Epithelial cell of prostate (primary cell): ENCODE results near the gene MED12L.
A peak's percentile ranks its signal among the peaks of the same experiment; 100 is the strongest.

Experiments
- DNase-seq: peaks from one replicate; pipeline ENCODE4 v3.0.0-alpha.2; 2011; ENCODE audit warnings: low read depth, low spot score
- H3K27ac ChIP-seq: fragments of 450-650 bp; 2 replicates; pipeline ENCODE4 v1.5.1; 2017; ENCODE audit warnings: mild to moderate bottlenecking

The MED12L gene

DNA sequence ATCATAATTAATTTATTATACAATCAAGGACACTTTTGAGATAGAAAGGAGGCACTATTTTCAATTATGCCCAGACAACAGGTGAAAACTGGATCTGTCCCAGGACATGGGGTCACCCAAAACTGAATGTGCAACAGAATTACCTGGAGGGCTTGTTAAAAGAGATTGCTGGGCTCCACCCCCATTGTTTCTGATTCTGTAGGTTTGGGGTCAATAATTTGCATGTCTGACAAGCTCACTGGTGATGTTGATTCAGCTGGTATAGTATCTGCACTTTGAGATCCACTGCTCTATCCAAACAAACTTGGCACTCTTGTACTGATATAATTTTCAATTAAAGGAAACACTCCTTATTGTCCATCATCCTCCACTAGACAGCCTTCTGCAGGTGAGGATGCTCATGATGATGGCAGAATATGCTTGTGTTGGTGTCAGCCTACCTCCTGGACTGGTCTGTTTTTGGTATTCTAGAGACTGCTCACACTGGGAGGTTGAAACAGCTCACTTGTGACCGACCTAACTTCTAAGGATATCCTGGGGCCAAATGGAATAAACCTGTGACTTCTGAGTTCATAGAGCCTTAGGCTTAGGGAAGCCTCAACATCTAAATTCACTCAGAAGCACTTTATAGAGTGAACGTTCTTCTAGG lies 190.7 kb downstream of the MED12L start:
- H3K27ac ChIP-seq, result no peak overlapping the region
- no peak for DNase-seq

DNA sequence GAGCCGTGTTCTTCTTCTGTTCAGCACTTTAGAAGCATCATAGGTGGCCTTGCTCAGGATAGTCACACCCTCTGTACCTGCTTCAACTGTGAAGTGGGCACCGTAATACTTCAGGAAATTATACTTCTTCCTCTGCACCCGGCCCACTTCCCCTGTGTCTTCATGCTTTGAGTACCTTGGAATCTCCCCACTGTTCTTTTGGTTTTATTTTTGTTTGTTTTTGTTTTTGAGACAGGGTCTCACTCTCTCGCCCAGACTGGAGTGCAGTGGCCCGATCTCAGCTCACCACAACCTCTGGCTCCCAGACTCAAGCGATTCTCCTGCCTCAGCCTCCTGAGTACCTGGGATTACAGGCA lies 191.2 kb downstream of the MED12L start:
- DNase-seq, result no peak
- H3K27ac ChIP-seq, result no peak overlapping the region

DNA sequence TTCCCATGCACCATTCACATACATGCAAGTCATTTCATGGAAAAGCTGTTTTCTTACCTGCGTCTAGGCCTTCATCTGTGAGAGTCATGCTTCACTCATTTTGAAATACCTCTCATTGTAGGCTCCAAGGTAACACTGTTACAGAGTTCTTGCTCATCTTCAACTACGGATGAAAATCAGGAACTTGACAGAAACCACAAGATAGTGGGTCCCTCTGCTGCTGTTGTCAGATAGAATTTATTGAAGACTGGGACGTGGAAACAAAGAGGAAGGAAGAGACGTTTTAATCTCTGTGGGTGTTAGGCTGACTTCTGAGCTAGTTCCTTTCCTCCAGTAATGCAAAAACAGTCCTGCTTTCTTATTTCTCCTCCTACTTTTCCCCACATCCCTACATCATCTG lies 192.8 kb downstream of the MED12L start, which contains the start of gene P2RY14:
TSS of gene P2RY14 (minus strand) at position 313 of the 400 bp plus-strand sequence. CDS start 64,226 bp downstream, outside the sequence.
- no peak within 1 kb of the TSS for H3K27ac ChIP-seq
- no peak for DNase-seq

DNA sequence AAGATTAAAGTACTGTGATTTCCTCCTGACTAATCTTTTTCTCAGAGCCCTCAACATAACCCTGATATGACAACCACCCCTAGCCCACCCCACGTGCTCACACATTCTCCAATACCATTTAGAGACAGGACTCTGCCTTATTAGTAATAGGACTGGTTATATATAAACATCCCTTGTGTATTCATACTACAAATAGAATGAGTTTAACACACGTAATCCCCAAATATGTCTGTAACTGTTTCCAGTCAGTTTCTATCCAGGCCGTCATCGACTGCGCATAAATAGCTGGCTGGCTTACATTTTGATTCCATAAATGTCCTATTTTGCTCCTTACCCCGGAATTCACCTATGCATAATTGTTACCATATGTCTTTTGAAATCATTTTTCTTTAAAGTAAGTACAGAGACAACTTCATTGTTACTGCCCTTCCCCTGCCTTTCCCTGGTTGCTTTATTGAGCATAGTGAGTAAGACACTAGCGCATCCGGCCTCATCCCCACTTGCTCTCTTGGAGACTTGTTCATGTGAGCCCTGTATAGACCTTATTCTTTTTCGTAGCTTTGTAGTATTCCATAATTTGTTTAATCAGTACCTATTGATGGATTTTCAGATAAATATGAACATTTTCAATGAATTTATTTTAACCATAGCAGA lies 196.3 kb downstream of the MED12L start:
- DNase-seq, result no peak
- H3K27ac ChIP-seq, result no peak overlapping the region

DNA sequence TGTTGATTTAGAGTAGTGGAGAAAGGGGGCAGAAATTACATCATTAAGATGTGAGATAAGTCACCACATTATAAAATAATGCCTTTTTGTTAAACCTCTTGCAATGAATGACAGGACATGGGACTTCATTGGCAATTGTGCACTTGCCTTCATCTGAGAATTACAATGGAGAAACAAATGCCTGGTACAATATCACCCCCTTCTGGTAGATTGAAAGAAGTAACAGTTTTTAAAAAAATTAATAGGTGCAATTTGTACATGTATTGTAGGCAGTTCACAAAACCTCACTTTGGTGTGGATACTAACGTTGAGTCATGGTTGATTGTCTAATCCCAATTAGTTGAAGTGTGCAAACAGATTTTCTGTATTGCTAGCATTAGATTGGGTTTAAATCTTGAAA lies 197.5 kb downstream of the MED12L start:
- no peak overlapping the region for H3K27ac ChIP-seq
- DNase-seq, result no peak

DNA sequence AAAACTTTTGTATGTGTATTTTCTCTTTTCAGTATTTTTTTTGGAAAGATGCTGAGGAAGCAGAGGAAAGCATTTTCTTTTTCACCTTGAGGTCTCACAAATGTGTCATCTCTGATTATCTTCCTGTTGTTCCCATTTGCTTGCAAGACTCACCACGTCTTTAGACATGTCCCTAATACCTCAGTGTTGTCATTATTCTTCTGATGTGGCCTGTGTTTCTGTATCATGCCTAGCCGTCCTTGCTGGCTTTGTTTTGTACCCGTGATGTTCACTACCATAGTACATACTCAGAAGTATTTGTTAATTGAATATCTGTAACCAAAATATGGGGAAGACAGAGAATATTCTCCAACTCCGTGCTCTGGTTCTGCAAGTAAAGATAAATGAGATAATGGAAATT lies 197.9 kb downstream of the MED12L start:
- H3K27ac ChIP-seq, result peak overlapping the region; percentile 39
- DNase-seq, result no peak

DNA sequence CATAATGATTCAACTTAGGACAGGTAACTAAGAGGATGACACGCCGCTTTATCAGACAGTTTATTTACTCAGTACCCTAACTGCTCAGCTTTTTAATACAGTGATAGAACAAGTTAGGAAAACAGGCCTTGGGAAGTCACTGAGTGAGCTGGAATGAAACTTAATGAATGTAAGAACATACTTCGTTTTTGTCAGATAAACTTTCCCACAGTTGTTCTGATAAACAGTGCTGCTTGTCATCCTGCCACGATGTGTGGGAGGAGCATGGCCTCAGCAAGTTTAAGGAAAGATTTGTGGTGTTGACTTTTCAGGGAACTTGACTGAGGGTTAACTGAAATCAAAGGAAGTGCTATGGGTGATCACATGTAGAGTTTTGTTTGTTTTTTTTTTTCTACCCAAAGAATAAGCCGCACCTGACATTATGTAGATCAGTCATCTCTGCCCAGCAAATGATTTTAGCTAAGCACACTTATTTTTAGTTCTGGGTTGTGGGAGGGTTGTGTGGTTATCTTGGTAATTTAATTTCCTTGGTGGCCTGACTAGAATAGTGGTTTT lies 198.5 kb downstream of the MED12L start:
- peak overlapping the region; percentile 39 for H3K27ac ChIP-seq
- peak; percentile 34 for DNase-seq

DNA sequence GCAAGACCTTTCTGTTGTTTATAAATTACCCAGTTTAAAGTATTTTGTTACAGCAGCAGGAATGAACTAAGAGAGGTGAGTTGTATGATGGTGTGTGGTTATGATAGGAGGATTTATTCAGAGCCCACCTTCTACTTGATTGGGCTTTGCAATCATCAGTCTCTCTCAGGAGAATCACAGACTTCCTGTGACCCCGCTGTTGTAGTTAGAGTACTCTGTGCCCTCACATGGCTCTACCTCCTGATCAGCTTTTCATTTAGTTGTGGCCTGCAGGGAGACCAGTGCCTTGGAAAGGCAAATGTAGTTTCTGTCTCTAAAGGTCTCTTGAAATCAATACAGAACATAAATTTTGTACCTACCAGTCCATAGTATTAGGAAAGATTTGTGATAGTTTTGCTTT lies 200.5 kb downstream of the MED12L start:
- DNase-seq, result no peak
- no peak overlapping the region for H3K27ac ChIP-seq

DNA sequence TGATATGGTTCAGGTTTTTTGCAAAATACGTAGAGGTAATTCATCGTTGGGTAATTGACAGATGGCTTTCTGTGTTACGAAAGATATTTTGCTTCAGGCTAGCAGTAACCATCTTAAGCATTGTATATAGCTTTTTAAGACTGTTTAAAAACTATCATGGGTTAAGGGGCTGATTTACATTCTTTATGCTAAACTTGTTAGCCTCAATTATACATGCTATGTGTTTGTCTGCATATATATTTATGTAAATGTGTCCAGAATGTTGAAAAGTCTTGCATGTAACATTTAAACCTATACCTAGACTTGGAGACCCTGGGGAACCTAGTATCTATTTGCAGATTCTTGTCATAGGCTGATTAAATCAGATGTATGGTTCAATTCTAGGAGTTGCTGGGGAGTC lies 204.0 kb downstream of the MED12L start:
- DNase-seq, result no peak

DNA sequence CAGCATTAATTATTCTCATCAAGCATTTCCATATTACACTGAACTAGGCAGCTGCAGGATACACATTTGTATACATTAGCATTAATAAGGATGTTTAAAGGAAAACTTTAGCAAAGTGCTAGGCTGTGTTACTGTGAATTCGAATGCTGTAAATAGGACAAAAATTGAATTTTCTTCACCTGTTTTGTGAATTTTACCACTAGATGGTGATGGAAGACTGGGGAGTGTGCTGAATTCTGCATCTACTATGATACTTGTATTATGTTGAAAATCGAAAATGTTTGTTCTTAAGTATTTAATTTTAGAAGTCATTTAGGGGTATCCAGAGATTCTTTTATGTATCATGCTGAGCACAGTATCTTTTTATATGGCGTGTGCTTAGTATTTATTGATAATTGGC lies 205.2 kb downstream of the MED12L start:
- DNase-seq, result no peak
- H3K27ac ChIP-seq, result no peak overlapping the region

More for the DNA sequence above, 204.0 kb downstream of the MED12L start:
- H3K27ac ChIP-seq, result no peak overlapping the region

DNA sequence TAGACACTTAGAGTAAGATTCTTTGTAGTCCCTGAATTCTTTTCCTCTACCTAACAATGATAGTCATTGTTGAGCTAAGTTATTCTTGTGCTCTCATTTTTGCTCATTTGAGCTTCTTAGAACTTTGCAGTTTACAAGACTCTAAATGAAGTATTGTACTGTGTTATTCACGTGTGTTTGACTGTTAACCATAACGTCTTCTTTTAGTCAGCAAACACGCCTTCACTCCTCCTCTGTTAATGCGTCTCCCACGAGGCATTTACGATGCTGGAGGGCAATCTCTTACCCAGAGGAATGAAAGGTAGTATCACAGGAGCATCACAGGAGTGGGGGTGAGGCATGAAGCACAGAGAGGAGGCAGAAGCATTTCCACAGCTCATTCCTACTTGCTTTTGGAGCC lies 207.7 kb downstream of the MED12L start:
- DNase-seq, result no peak
- H3K27ac ChIP-seq, result peak overlapping the region; percentile 8

DNA sequence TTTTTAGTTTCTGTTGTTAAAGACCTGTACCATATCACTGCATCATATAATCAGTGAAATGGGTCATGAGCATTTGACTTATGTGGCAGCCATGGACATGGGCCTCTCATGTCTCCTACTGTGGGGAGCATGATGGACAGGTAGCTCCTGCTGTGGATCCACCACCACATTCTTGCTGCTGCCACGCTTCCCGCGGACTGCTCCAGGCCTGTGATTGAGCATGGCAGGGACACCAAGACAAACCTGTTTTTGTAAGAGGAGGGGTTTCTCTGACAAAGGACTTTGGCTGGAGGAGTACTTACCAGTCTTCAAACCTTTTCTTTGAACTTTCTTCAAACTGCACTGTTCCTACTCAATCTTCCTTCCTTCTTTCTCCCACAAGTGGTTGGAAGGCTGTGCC lies 210.8 kb downstream of the MED12L start:
- no peak for DNase-seq
- H3K27ac ChIP-seq, result no peak overlapping the region

DNA sequence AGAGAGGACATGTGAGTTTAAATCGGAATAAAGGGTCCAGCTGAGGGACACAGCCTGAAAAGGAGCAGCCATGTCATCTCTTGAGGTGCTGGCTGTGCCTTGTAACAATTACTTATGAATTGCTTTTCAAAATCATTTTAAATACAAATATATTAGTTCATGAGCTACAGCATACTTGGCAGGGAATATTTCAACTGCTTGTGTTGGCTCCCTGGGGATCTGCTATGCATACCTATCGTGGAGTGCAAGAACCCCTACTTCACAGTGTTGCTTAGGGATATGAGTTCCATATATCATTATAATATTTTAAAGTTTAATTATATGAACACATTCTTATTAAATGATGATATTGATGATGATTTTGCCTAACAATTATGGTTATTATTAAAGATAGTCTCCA lies 212.0 kb downstream of the MED12L start:
- DNase-seq, result no peak
- no peak overlapping the region for H3K27ac ChIP-seq

DNA sequence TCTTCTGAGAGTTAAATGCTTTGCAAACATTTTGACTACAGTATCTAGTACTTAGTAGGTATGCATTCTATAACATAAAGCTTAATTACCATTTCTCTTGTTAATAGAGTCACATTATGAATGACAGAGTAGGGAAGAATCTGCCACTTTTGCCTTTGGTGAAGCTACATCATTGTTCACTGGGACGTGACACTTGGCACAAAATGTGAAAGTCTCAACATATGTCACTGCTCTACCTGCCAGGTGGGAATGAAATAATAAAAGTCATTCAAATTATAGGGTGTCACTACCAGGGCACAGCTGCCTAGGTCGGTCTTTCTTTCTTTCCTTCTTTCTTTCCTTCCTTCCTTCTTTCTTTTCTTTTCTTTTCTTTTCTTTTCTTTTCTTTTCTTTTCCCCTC lies 213.5 kb downstream of the MED12L start:
- no peak for DNase-seq
- H3K27ac ChIP-seq, result no peak overlapping the region

DNA sequence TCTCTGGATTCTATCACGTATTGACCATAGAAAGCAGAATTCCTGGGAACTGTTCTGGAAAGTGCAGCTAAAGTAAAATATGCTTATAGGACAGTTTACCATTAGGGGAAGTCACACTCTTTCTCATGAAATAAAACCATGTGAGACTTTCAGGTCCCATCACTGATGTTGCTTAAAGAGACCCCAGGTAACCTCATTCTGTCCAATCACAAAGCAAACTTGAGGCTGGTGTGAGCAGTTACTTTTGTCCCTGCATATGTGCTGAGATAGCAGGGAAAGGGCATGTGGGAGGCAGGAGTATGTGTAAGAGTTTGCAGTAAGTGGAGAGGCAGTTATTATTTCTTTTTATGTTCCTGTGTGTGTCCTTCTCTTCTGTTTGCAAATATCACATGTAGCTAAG lies 215.1 kb downstream of the MED12L start:
- no peak for DNase-seq
- no peak overlapping the region for H3K27ac ChIP-seq

DNA sequence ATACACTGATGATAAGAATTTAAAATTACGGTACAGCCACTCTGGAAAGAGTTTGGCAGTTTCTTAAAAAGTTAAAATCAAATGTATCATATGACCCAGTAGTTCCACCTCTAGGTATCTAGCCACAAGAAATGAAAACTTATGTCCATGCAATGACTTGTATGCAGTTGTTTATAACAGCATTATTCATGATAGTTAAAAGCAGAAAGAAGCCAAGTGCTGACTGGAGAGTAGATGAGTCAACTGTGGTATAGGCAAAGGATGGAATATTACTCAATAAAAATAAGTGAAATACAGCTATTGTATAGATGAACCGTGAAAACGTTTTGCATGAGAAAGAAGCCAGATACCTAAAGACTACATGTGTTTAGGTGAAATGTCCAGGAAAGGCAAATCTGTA lies 216.3 kb downstream of the MED12L start:
- peak; percentile 72 for DNase-seq
- H3K27ac ChIP-seq, result peak overlapping the region; percentile 99

DNA sequence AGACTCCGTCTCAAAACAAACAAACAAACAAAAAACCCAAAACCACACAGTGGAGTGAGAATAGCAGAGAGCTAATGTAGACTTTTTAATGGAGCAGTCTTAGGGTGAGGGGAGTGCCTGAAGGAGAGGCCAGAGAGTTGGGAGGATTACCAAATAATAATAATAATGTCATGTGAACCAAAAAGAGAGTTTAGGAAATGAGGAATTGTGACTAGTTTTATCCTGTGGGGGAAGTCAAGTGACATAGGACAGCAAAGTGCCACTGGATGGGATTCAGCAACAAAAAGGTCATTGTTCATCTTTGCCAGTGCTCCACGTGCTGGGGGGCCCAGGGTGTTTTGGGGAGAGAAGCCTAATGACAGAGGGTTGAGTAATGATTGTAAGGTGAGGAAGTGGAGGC lies 218.3 kb downstream of the MED12L start:
- H3K27ac ChIP-seq, result peak overlapping the region; percentile 99

DNA sequence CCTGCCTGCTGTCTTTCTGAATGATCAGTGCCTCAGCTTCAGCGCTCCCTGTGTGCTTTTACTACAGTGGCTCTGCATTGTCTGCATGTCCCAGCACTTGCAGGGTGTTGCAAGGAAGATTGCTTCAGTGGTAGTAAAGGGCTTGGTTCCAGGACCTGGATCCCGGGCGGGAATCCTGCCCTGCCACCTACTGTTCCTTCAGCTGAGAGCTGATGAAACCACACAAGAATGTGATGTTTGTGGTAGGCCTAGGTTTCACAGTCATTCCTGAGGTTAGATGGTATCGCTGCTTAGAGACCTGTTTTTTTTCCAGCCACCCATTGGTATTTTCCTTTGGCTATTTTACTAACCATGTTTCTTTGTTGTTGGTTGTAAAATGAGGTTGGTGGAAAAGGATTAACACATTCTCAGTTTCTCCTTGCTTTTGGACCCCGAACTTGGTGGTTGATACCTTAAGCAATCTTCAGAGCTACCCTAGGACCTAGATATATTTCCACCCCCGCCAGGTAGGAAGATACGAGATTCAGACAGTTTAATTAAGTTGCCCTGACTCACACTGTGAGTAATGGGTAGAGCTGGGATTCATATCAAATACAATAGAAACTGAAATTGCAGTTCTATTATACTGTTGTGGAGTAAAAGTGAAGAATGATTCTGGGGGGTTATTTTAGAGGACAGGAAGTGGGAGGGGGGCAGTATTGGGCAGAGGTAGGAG lies 219.8 kb downstream of the MED12L start:
- peak overlapping the region; percentile 99 for H3K27ac ChIP-seq
- peak; percentile 98 for DNase-seq

More for the DNA sequence above, 218.3 kb downstream of the MED12L start:
- DNase-seq, result no peak

DNA sequence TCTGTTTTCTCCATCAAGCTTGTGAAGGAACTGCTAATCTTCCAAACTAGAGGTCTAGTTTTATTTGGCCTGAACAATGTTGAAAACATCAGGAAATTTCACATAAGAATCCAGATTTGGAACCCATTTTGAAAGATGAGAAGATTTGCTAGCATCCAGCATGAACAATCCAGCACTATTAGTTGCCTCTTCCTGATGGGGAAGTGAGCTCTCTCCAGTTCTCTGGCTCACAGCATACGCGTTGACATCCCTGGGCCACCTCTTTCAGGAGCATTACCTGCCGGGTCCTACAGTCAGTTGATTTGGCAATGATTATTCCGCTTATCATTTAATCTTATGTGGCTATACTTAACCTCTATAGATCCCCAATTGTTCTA lies 220.3 kb downstream of the MED12L start:
- peak overlapping the region; percentile 99 for H3K27ac ChIP-seq
- DNase-seq, result no peak

DNA sequence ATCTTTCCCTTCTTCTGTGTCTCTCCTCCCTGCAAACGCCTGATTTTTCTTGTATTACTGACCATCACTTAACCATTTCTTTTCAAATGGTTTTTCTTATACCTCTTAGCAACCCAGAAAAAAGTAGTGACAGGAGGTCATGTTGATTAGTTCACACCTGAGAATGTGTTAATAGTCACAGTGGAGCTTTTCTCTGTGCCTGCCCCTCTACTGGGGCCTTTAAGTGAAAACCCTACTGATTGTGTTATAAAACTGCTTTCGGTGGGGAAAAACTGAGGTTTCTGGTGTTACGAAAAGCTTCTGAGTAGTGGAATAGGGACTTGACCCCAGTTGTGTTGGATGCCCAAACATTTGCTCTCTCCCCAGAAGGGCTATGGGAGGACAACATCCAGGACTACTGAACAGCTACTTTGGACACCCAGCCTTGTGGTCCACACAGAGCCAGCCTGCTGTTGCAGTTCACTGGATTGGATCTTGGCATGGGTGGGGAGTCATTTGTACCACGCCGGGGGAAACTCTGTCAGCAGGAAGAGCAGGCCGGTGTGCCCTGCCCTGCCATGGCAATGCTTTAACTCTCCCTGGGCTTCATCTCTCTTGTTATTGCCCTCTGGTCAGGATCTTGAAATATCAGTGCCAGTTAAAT lies 220.8 kb downstream of the MED12L start:
- no peak for DNase-seq
- H3K27ac ChIP-seq, result peak overlapping the region; percentile 99

DNA sequence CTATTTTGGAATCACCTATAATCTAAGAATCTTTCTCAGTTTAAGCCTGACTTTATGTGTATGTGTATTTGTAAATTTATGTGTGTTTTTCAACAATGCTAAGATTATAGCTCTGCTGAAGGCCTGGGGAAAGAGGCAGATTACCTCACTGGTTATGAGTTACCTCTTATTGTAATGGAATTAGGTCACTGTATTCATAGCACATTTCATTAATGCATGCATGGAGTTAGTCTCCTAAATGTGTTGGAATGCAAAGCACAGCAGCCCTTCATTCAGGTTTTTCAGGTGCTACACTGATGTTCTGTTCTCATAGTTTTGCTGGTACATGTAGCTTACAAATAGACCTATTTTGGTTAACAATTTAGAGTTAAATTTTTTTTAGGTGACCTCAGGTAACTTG lies 221.7 kb downstream of the MED12L start:
- H3K27ac ChIP-seq, result peak overlapping the region; percentile 99
- DNase-seq, result no peak
